H1 (cell line): Measurements from ENCODE around the gene GRIK4. TPM values are rescaled to one million over a fixed set of nuclear protein-coding genes. Genes with fewer than 3 reads are reported as not detected.

ENCODE experiments used
- CTCF ChIA-PET: fragments of 300-600 bp; sonication (Branson Sonifier 250); formaldehyde crosslinking; loops from one replicate; lab custom pipeline; 2021; ENCODE audit not compliant: partially characterized antibody; lab: Charles Lee
- POLR2A ChIA-PET: fragments of 300-600 bp; sonication (Branson Sonifier 250); formaldehyde crosslinking; loops from one replicate; lab custom pipeline; 2021; ENCODE audit warnings: inconsistent platforms; ENCODE audit not compliant: partially characterized antibody; lab: Charles Lee
- DNase-seq, 2 experiments: peaks; one replicate each; pipeline versions ENCODE4 v3.0.0 to v3.0.0-alpha.2; 2010 to 2022; ENCODE audit warnings: low spot score in 2 of 2, low read depth in 1 of 2, mixed read lengths in 1 of 2
- FAIRE-seq: peaks from 2 replicates; lab custom pipeline; 2011; peaks lifted over from hg19 to GRCh38; lab: Jason Lieb, UNC
- H2AFZ ChIP-seq: 2 replicates; pipeline ENCODE4 v1.8.1; 2012; ENCODE audit warnings: low read length, inconsistent platforms
- H2AK5ac ChIP-seq: 2 replicates; pipeline ENCODE4 v1.6.1; 2013; ENCODE audit warnings: low read depth, low read length
- H2BK120ac ChIP-seq: replicated peaks from 2 replicates; pipeline ENCODE3; 2013; ENCODE audit warnings: low read depth, low read length, inconsistent platforms
- H2BK12ac ChIP-seq: 2 replicates; pipeline ENCODE4 v1.6.1; 2013; ENCODE audit warnings: low read depth, low read length
- H2BK15ac ChIP-seq: 2 replicates; pipeline ENCODE4 v1.6.1; 2013; ENCODE audit warnings: low read length
- H2BK20ac ChIP-seq: 2 replicates; pipeline ENCODE4 v1.6.1; 2013; ENCODE audit warnings: low read length
- H2BK5ac ChIP-seq: 2 replicates; pipeline ENCODE4 v1.6.1; 2013; ENCODE audit warnings: low read depth, low read length
- H3K14ac ChIP-seq: 2 replicates; pipeline ENCODE4 v1.6.1; 2013; ENCODE audit warnings: inconsistent platforms; ENCODE audit not compliant: insufficient read length
- H3K18ac ChIP-seq: 2 replicates; pipeline ENCODE4 v1.6.1; 2013; ENCODE audit warnings: low read length; ENCODE audit errors: extremely low read depth
- H3K23ac ChIP-seq: 2 replicates; pipeline ENCODE4 v1.6.1; 2013; ENCODE audit warnings: inconsistent platforms; ENCODE audit not compliant: insufficient read length
- H3K23me2 ChIP-seq: 2 replicates; pipeline ENCODE4 v1.6.1; 2013; ENCODE audit warnings: low read depth, low read length
- H3K27ac ChIP-seq: 2 replicates; pipeline ENCODE4 v1.6.1; 2011; ENCODE audit warnings: low read depth, low read length, inconsistent platforms
- H3K27me3 ChIP-seq, 4 experiments: replicated peaks in 1 of 4; 1 replicate in 1 of 4; 2 replicates in 3 of 4; pipeline versions ENCODE4 v1.6.1 to v1.8.1; 2011 to 2013; ENCODE audit warnings: low read length in 3 of 4, mild to moderate bottlenecking in 3 of 4, inconsistent platforms in 2 of 4, mixed read lengths in 2 of 4, moderate library complexity in 1 of 4; ENCODE audit not compliant: control insufficient read depth in 3 of 4, insufficient read depth in 3 of 4; ENCODE audit errors: extremely low read depth in 1 of 4
- H3K36me3 ChIP-seq, 4 experiments: 2 replicates each; pipeline versions ENCODE4 v1.6.1 to v1.8.1; 2011 to 2013; ENCODE audit warnings: mild to moderate bottlenecking in 4 of 4, low read length in 3 of 4, moderate library complexity in 2 of 4, control low read depth in 1 of 4, inconsistent platforms in 1 of 4; ENCODE audit not compliant: insufficient read depth in 4 of 4, control insufficient read depth in 2 of 4
- H3K4ac ChIP-seq: replicated peaks from 2 replicates; pipeline ENCODE3; 2013; ENCODE audit warnings: low read length, low read depth, mixed read lengths, inconsistent platforms; ENCODE audit not compliant: insufficient read length
- H3K4me1 ChIP-seq, 4 experiments: replicated peaks in 1 of 4; 1 replicate in 1 of 4; 2 replicates in 3 of 4; pipeline versions ENCODE4 v1.6.1 to v1.8.1; 2011 to 2013; ENCODE audit warnings: low read length in 3 of 4, inconsistent platforms in 2 of 4, mixed read lengths in 1 of 4; ENCODE audit not compliant: insufficient read depth in 4 of 4, control insufficient read depth in 3 of 4
- H3K4me2 ChIP-seq, 2 experiments: 2 replicates each; pipeline versions ENCODE4 v1.6.1 to v1.8.1; 2011 to 2013; ENCODE audit warnings: low read depth in 2 of 2, low read length in 2 of 2, control low read depth in 1 of 2, inconsistent platforms in 1 of 2, mild to moderate bottlenecking in 1 of 2; ENCODE audit not compliant: insufficient read depth in 1 of 2
- H3K4me3 ChIP-seq, 4 experiments: fragments of 200-600, 300-600 bp in 1 of 4; sonication (generic), shearing (Covaris generic), sonication (Bioruptor Twin) in 1 of 4; 2 replicates each; pipeline versions ENCODE4 v1.5.1 to v1.8.1; 2011 to 2016; ENCODE audit warnings: low read length in 4 of 4, low read depth in 3 of 4, control low read depth in 2 of 4, inconsistent platforms in 2 of 4, mild to moderate bottlenecking in 2 of 4, mixed read lengths in 1 of 4, moderate library complexity in 1 of 4; ENCODE audit not compliant: insufficient read depth in 2 of 4; ENCODE audit errors: extremely low read depth in 1 of 4
- H3K56ac ChIP-seq: replicated peaks from 2 replicates; pipeline ENCODE3; 2013; ENCODE audit warnings: low read depth, mild to moderate bottlenecking, mixed read lengths, low read length, inconsistent platforms; ENCODE audit not compliant: insufficient read length
- H3K79me1 ChIP-seq: 2 replicates; pipeline ENCODE4 v1.6.1; 2013; ENCODE audit warnings: low read depth, low read length, control low read depth
- H3K79me2 ChIP-seq, 2 experiments: 2 replicates each; pipeline versions ENCODE4 v1.6.1 to v1.8.1; 2012 to 2013; ENCODE audit warnings: low read length in 2 of 2, mild to moderate bottlenecking in 2 of 2, inconsistent platforms in 1 of 2; ENCODE audit not compliant: insufficient read depth in 2 of 2, control insufficient read depth in 1 of 2
- H3K9ac ChIP-seq, 4 experiments: replicated peaks in 1 of 4; 1 replicate in 1 of 4; 2 replicates in 3 of 4; pipeline versions ENCODE4 v1.6.1 to v1.8.1; 2011 to 2013; ENCODE audit warnings: low read depth in 3 of 4, low read length in 3 of 4, control low read depth in 2 of 4, mild to moderate bottlenecking in 2 of 4, moderate library complexity in 2 of 4, inconsistent platforms in 1 of 4; ENCODE audit errors: extremely low read depth in 1 of 4
- H3K9me3 ChIP-seq, 2 experiments: 2 replicates each; pipeline versions ENCODE4 v1.6.1 to v1.8.1; 2012 to 2013; ENCODE audit warnings: mild to moderate bottlenecking in 2 of 2, moderate library complexity in 2 of 2, control low read depth in 1 of 2, inconsistent platforms in 1 of 2, low read depth in 1 of 2, low read length in 1 of 2, mixed read lengths in 1 of 2; ENCODE audit not compliant: insufficient read depth in 2 of 2
- H4K20me1 ChIP-seq, 2 experiments: replicated peaks in 1 of 2; 2 replicates each; pipeline versions ENCODE3 to v1.8.1; 2011 to 2013; ENCODE audit warnings: inconsistent platforms in 2 of 2, low read length in 2 of 2, mild to moderate bottlenecking in 1 of 2; ENCODE audit not compliant: insufficient read depth in 2 of 2, control insufficient read depth in 1 of 2
- H4K5ac ChIP-seq: 2 replicates; pipeline ENCODE4 v1.6.1; 2013; ENCODE audit warnings: low read length, low read depth, mixed read lengths, inconsistent platforms; ENCODE audit not compliant: insufficient read length
- H4K8ac ChIP-seq: 2 replicates; pipeline ENCODE4 v1.8.0; 2013; ENCODE audit warnings: mild to moderate bottlenecking, moderate library complexity, low read length, inconsistent platforms; ENCODE audit not compliant: insufficient read depth; ENCODE audit errors: extremely low read depth
- H4K91ac ChIP-seq: replicated peaks from 2 replicates; pipeline ENCODE3; 2013; ENCODE audit warnings: low read length, mixed read lengths, inconsistent platforms; ENCODE audit not compliant: insufficient read length
- ASH2L ChIP-seq: fragments of 200-600, 300-600 bp; sonication (generic); IDR thresholded peaks from one replicate; pipeline ENCODE4 v1.7.1; 2017; ENCODE audit warnings: low read length
- BRCA1 ChIP-seq: IDR thresholded peaks from 2 replicates; pipeline ENCODE4 v1.6.1; 2012; ENCODE audit warnings: low read depth, low read length, improper control_type of control experiment
- CBX8 ChIP-seq: fragments of 300-800, 300-1000 bp; sonication (generic); IDR thresholded peaks from 2 replicates; pipeline ENCODE4 v1.7.1; 2016; ENCODE audit warnings: low read depth, low read length, borderline replicate concordance
- CEBPB ChIP-seq: IDR thresholded peaks from 2 replicates; pipeline ENCODE4 v1.6.1; 2012; ENCODE audit warnings: low read depth, low read length
- CHD1 ChIP-seq: IDR thresholded peaks from 2 replicates; pipeline ENCODE4 v1.6.1; 2012; ENCODE audit warnings: low read depth, low read length, improper control_type of control experiment
- EGR1 ChIP-seq: IDR thresholded peaks from 2 replicates; pipeline ENCODE4 v1.6.1; 2011; ENCODE audit warnings: low read depth, low read length, borderline replicate concordance
- POLR2AphosphoS5 ChIP-seq: IDR thresholded peaks from 2 replicates; pipeline ENCODE4 v1.6.1; 2011; ENCODE audit warnings: low read depth, low read length
- POU5F1 ChIP-seq: IDR thresholded peaks from 2 replicates; pipeline ENCODE4 v1.6.1; 2011; ENCODE audit warnings: low read depth, mild to moderate bottlenecking, low read length, moderate library complexity
- SP4 ChIP-seq: IDR thresholded peaks from 2 replicates; pipeline ENCODE4 v1.6.1; 2012; ENCODE audit warnings: low read length, inconsistent platforms
- TAF7 ChIP-seq: optimal IDR thresholded peaks from 2 replicates; pipeline ENCODE3; 2011; ENCODE audit warnings: low read depth, mild to moderate bottlenecking, inconsistent platforms, low read length, moderate library complexity, borderline replicate concordance
- TBP ChIP-seq: IDR thresholded peaks from 2 replicates; pipeline ENCODE4 v1.6.1; 2011; ENCODE audit warnings: low read depth, low read length, improper control_type of control experiment
- TEAD4 ChIP-seq: IDR thresholded peaks from 2 replicates; pipeline ENCODE4 v1.6.1; 2012; ENCODE audit warnings: low read depth, low read length, inconsistent platforms, mixed read lengths
- YY1 ChIP-seq: IDR thresholded peaks from 2 replicates; pipeline ENCODE4 v1.6.1; 2011; ENCODE audit warnings: low read depth, mild to moderate bottlenecking, low read length
- WGBS, 2 experiments: shearing (Covaris generic) in 1 of 2; methylation state at CpG; one replicate each; pipeline versions ENCODE4 v1.1.6 to v1.1.7; 2013 to 2015; ENCODE audit warnings: low lambda C conversion rate in 2 of 2, mixed read lengths in 2 of 2, inconsistent platforms in 1 of 2, low coverage in 1 of 2, missing lambda C conversion rate in 1 of 2; ENCODE audit not compliant: insufficient replicate concordance in 2 of 2, insufficient coverage in 1 of 2, insufficient read length in 1 of 2; ENCODE audit errors: extremely low coverage in 1 of 2, missing lambda C conversion rate in 1 of 2; 5-methylcytosine and 5-hydroxymethylcytosine counted together
- polyA plus RNA-seq, 7 experiments: library from polyadenylated mRNA; depleted of rRNA in 3 of 7; stranded (reverse) in 5 of 7; unstranded in 2 of 7; fragments of >200 nt in 5 of 7; fragments of 200-250 nt in 2 of 7; gene quantifications; 1 replicate in 5 of 7; 2 replicates in 1 of 7; 4 replicates in 1 of 7; pipeline versions ENCODE4 v1.2.1 to v1.2.3, GENCODE V29; 2011 to 2013; ENCODE audit warnings: missing spikeins in 2 of 7, mixed read lengths in 2 of 7
- total RNA-seq: library from RNA; stranded (reverse); fragmentation: NEBNext Ultra II Directional; extraction: Animal tissue kit (Norgen Biotek cat#: 25700); gene quantifications from 2 replicates; pipeline ENCODE4 v1.2.1, GENCODE V29; 2021
- TF ChIP-seq, protein P1 (sequence below), 3 experiments: IDR thresholded peaks; 1 replicate in 2 of 3; 2 replicates in 1 of 3; pipeline versions ENCODE4 v1.5.1 to v1.6.1; 2011; ENCODE audit warnings: low read length in 3 of 3, mild to moderate bottlenecking in 3 of 3, inconsistent platforms in 2 of 3, low read depth in 1 of 3, moderate library complexity in 1 of 3; ENCODE audit not compliant: insufficient read depth in 1 of 3; ENCODE audit errors: control extremely low read depth in 1 of 3

GRIK4 gene
- total and polyA plus RNA-seq, 2 of the 8 experiments (the other 6 are each of a cell fraction or from before 2014, with no cell fraction given) = 1.2 to 2.9 TPM

DNA sequence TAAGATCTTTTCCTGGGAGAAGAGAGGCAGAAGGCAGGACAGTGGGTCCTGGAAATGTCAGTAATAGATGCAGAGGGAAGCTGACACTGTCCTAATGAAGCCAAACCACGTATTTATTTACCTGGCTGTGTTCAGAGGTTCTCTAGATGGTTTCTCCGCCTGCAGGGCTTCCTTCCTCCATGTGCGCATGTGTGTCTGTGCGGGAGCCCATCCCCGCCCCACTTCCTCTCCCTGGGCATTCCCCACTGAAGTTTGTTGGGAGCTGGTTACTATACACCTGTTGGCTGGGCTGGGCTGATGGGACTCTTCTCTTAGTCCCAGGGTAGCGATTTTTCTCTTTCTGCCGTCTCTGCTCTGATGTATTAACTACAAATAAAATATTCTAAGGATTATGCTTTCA, 307.5 kb downstream of the GRIK4 start:
- Histone ChIP-seq H3K14ac (no peak overlapping the region), H3K79me2 (no peaks in the 10 kb centered on the region), H2AK5ac (no peak overlapping the region), H3K4me2 (no peak overlapping the region), H3K23ac (no peak overlapping the region), H3K9me3 (no peaks in the 10 kb centered on the region), H3K18ac (no peak overlapping the region), H2AFZ (no peak overlapping the region), H4K91ac (no peak overlapping the region), H3K4ac (no peak overlapping the region), H4K8ac (no peak overlapping the region), H3K23me2 (no peaks in the 10 kb centered on the region; the same call in 1 of the 2 replicates), H2BK120ac (no peak overlapping the region), H3K27me3 (no peaks in the 10 kb centered on the region), H3K79me1 (no peaks in the 10 kb centered on the region), H3K27ac (no peak overlapping the region), H3K4me3 (no peak overlapping the region), H3K9ac (no peak overlapping the region), H3K36me3 (no peaks in the 10 kb centered on the region), H2BK12ac (no peak overlapping the region), H4K20me1 (no peaks in the 10 kb centered on the region), H3K56ac (no peak overlapping the region), H4K5ac (no peak overlapping the region), H2BK15ac (no peak overlapping the region), H2BK5ac (no peak overlapping the region), H3K4me1 (no peaks in the 10 kb centered on the region), H2BK20ac (no peak overlapping the region)
- DNase-seq = no peak
- ChIA-PET POLR2A (no interaction called here), CTCF (interaction anchor here (0.7 to 2.7 kb wide), 4 partner anchors 11 to 34 kb away, joined by 3 to 16 read pairs (median 3); no protein-coding TSS in a partner anchor)
- WGBS, 2 experiments = 71% methylated on average over 7 of the region's 7 CpGs; no CpG with 5 or more reads in 1 of the 2 experiments
- no peak for FAIRE-seq
- no peak for TF ChIP-seq CHD1
- TF ChIP-seq CEBPB = no peak
- no peak for TF ChIP-seq BRCA1
- TF ChIP-seq POU5F1 = no peak
- TF ChIP-seq, protein P1, sequence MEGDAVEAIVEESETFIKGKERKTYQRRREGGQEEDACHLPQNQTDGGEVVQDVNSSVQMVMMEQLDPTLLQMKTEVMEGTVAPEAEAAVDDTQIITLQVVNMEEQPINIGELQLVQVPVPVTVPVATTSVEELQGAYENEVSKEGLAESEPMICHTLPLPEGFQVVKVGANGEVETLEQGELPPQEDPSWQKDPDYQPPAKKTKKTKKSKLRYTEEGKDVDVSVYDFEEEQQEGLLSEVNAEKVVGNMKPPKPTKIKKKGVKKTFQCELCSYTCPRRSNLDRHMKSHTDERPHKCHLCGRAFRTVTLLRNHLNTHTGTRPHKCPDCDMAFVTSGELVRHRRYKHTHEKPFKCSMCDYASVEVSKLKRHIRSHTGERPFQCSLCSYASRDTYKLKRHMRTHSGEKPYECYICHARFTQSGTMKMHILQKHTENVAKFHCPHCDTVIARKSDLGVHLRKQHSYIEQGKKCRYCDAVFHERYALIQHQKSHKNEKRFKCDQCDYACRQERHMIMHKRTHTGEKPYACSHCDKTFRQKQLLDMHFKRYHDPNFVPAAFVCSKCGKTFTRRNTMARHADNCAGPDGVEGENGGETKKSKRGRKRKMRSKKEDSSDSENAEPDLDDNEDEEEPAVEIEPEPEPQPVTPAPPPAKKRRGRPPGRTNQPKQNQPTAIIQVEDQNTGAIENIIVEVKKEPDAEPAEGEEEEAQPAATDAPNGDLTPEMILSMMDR (IDR thresholded peaks at IDR 0.05; ENCODE audit: control extremely low read depth in 1 of 3, insufficient read depth in 1 of 3, low read depth in 1 of 3, low read length in 3 of 3) = no peak
- no peak for TF ChIP-seq TEAD4
- no peak for TF ChIP-seq YY1
- TF ChIP-seq TBP = no peak
- no peak for TF ChIP-seq SP4
- no peak for TF ChIP-seq TAF7
- TF ChIP-seq EGR1 = no peak
- TF ChIP-seq POLR2AphosphoS5 = no peak
- TF ChIP-seq CBX8 = no peak
- TF ChIP-seq ASH2L = no peak
